Measurements from ENCODE around the gene SLC7A6. TPM values are rescaled to one million over a fixed set of nuclear protein-coding genes. Genes with fewer than 3 reads are reported as not detected.

Gene SLC7A6
- total RNA-seq, 1 experiment from 2014 or later = 28.5 TPM

- Histone ChIP-seq H3K4me3 (replicated peaks in 1 of 2; ENCODE audit: low read depth in 1 of 2, low read length in 2 of 2) (peak overlapping the region; percentile 96 to 97), H4K20me1 (ENCODE audit: insufficient read depth) (no peaks in the 10 kb centered on the region), H3K27me3 (ENCODE audit: insufficient read depth, low read length) (no peaks in the 10 kb centered on the region), H3K36me3 (ENCODE audit: control insufficient read depth in 1 of 2, insufficient read depth in 2 of 2, low read length in 2 of 2) (peaks cover 12 to 14% of the 10 kb centered on the region in 2 experiments; a peak in 2 of 4 replicates), H3K4me2 (ENCODE audit: low read length) (peak overlapping the region; percentile 88), H3K79me2 (ENCODE audit: insufficient read depth, low read length) (peaks cover 88% of the 10 kb centered on the region), H3K9me3 (ENCODE audit: control insufficient read depth in 1 of 2, insufficient read depth in 1 of 2, low read depth in 1 of 2, low read length in 2 of 2) (no peaks in the 10 kb centered on the region), H3K9me2 (ENCODE audit: insufficient read depth) (no peaks in the 10 kb centered on the region), H3K4me1 (ENCODE audit: control insufficient read depth in 1 of 2, insufficient read depth in 2 of 2, low read length in 2 of 2) (peaks cover 7 to 17% of the 10 kb centered on the region in 2 experiments; a peak in 3 of 4 replicates), H3K9ac (ENCODE audit: low read length) (peak overlapping the region; percentile 84), H3K27ac (ENCODE audit: low read depth, low read length) (peak overlapping the region; percentile 70), H2AFZ (ENCODE audit: low read depth, low read length, poor library complexity, severe bottlenecking) (no peak overlapping the region)
- no peak for TF ChIP-seq TCF7L2 (IDR thresholded peaks at IDR 0.05; ENCODE audit: borderline replicate concordance, extremely low read depth, insufficient read depth, insufficient read length)
- no peak for TF ChIP-seq EGR1 (IDR thresholded peaks at IDR 0.05; ENCODE audit: low read depth)
- no peak for TF ChIP-seq ZFX (IDR thresholded peaks at IDR 0.05)
- TF ChIP-seq POLR2A (IDR thresholded peaks at IDR 0.05; ENCODE audit: borderline replicate concordance, extremely low read depth, insufficient read depth, insufficient read length) = no peak
- no peak for TF ChIP-seq REST (IDR thresholded peaks at IDR 0.05; ENCODE audit: low read depth)
- TF ChIP-seq CBX3 (IDR thresholded peaks at IDR 0.05; ENCODE audit: low read depth) = no peak
- no peak for TF ChIP-seq SIN3A (IDR thresholded peaks at IDR 0.05; ENCODE audit: low read depth)
- TF ChIP-seq ZBTB33 (IDR thresholded peaks at IDR 0.05; ENCODE audit: extremely low read depth, insufficient replicate concordance, low read length) = no peak
- TF ChIP-seq JUND (IDR thresholded peaks at IDR 0.05) = no peak
- TF ChIP-seq YY1 (IDR thresholded peaks at IDR 0.05; ENCODE audit: extremely low read depth, insufficient replicate concordance, low read depth, low read length) = no peak
- no peak for TF ChIP-seq POLR2AphosphoS5 (IDR thresholded peaks at IDR 0.05; ENCODE audit: low read depth, low read length)
- TF ChIP-seq CEBPB (IDR thresholded peaks at IDR 0.05; ENCODE audit: low read depth) = no peak
- TF ChIP-seq ELF1 (IDR thresholded peaks at IDR 0.05; ENCODE audit: borderline replicate concordance, low read depth) = no peak
- intact Hi-C loops (cut with micrococcal nuclease) = loop anchor here (2.0 to 5.0 kb wide), 2 partner anchors 43 to 76 kb away; no protein-coding TSS in a partner anchor
- ChIA-PET POLR2A (interaction anchor here (0.8 to 1.4 kb wide), 4 partner anchors 9 to 46 kb away, joined by 4 to 6 read pairs (median 4); partner anchors contain the start of gene SLC7A6), CTCF (interaction anchor here (0.7 to 1.4 kb wide), 6 partner anchors 15 to 427 kb away, joined by 3 to 5 read pairs (median 4); partner anchors contain the start of gene SLC7A6), RAD21 (ENCODE audit: low non-redundant PET in 1 of 2, low total read pairs in 2 of 2, uncharacterized antibody in 2 of 2, unreplicated experiment in 2 of 2) (interaction anchor here in 1 of 2 experiments (0.9 to 1.0 kb wide), 2 partner anchors 46 to 48 kb away, joined by 3 to 5 read pairs; partner anchors contain the start of gene SLC7A6)
- no peak for DNase-seq (ENCODE audit: low read depth, low spot score)
- BruUV-seq (replicated peaks) = TSS peak; percentile 64
- peak; percentile 58 for ATAC-seq
These were observed 46.1 kb downstream of the SLC7A6 start for GRCh38 chr16:68310437-68310773.

Data from HCT116 (cell line).